Measurements from ENCODE around the gene EPDR1. TPM values are rescaled to one million over a fixed set of nuclear protein-coding genes. Genes with fewer than 3 reads are reported as not detected.

EPDR1 gene
- total RNA-seq (2022; extraction: Qiagen RNA extraction) = 69.0 to 77.1 TPM (median 74.5 TPM) in 5 replicates

GRCh38 chr7:37920305-37920848, at the start of gene EPDR1:
Gene EPDR1 (plus strand): TSS chr7:37920640. CDS start chr7:37920940, 300 bp downstream.

GRCh38 chr7:37916673-37917660, 3.5 kb upstream of the EPDR1 start, which contains the start of gene SFRP4:
Gene SFRP4 (minus strand): TSS chr7:37916817. CDS start chr7:37916537, 280 bp downstream.

Other genes with a start within 250 kb of the EPDR1 start
- not detected in 5 replicates for gene GPR141, start 236.9 kb upstream of the EPDR1 start, total RNA-seq (2022; extraction: Qiagen RNA extraction)
- gene NME8, start 72.0 kb upstream of the EPDR1 start, total RNA-seq (2022; extraction: Qiagen RNA extraction) = not detected in 5 replicates
- 3.6 to 4.4 TPM (median 3.9 TPM) in 5 replicates for gene SFRP4, start 3.8 kb upstream of the EPDR1 start, total RNA-seq (2022; extraction: Qiagen RNA extraction)